Cerebellar cortex (tissue), 1 donor: ENCODE results near the gene PTGER2.

Source experiments
- DNase-seq: peaks from one replicate; pipeline ENCODE4 v3.0.0-alpha.2; 2015; ENCODE audit warnings: low spot score

Gene PTGER2

GRCh38 chr14:52305014-52305413, 9.1 kb upstream of the PTGER2 start:
- no peak for DNase-seq

DNA sequence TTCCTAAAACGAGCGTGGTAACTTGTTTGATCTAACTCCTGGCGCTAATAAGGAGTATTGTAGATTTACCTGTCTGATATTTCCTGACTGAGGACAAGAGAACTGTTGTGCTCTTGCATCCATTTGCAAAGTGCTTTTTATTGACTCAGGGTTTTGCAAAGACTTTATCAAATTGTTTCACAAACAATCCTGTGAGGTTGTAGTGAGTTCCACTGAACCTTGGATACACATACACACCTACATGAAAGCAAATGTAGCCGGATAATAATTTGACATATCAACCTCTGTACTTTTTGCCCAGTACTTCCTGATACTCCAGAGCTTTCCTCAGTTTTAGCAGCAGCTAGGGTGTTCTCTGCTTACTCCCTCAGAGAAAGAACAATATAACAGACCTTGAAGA, 6.7 kb upstream of the PTGER2 start:
- DNase-seq: no peak

- DNase-seq: no peak
These were observed 6.2 kb upstream of the PTGER2 start for GRCh38 chr14:52307905-52308304.

GRCh38 chr14:52310541-52310940, 3.6 kb upstream of the PTGER2 start:
- DNase-seq: no peak

DNA sequence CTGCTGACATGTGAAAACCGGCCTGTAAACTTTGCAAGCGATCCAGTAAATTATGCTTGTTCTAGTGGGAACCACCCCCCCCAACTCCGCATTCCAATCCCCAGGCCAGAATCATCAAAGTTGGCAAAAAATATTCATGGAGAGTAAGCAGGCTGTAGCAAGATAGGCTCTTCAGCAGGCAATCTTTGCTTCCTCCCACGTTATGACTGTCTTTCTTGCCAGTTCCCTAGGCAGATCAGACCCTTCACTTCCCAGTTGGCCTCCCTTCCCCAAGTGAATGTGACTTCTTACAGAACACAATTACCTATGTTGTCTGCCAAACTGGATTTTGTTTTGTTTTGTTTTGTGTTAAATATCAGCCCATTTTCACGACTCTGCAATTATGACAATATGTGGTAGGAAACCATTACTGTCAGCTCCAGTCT, 1.2 kb upstream of the PTGER2 start:
- DNase-seq: no peak

DNA sequence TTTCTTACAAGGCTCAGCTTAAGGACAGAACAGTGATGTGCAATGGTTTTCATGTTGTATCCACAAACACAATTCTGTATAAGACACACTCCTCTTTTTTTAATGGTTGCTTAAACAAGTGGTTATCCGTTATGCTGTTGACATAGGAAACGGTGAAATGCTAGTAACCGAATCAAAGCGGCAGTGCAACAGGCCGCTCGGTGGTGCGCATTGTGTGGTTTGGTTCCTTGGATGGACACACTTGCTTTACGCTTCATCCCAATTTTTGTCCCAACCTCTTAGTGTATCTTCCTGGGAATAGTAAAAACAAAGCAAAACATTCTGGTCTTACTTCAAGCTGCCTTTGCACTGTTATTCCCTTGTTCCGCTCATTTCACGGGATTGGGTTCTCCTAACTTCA, 650 bp upstream of the PTGER2 start:
- DNase-seq: no peak

DNA sequence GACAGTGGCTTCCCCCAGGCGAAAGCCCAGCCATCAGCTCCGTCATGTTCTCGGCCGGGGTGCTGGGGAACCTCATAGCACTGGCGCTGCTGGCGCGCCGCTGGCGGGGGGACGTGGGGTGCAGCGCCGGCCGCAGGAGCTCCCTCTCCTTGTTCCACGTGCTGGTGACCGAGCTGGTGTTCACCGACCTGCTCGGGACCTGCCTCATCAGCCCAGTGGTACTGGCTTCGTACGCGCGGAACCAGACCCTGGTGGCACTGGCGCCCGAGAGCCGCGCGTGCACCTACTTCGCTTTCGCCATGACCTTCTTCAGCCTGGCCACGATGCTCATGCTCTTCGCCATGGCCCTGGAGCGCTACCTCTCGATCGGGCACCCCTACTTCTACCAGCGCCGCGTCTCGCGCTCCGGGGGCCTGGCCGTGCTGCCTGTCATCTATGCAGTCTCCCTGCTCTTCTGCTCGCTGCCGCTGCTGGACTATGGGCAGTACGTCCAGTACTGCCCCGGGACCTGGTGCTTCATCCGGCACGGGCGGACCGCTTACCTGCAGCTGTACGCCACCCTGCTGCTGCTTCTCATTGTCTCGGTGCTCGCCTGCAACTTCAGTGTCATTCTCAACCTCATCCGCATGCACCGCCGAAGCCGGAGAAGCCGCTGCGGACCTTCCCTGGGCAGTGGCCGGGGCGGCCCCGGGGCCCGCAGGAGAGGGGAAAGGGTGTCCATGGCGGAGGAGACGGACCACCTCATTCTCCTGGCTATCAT, 663 bp downstream of the PTGER2 start:
- DNase-seq: no peak

DNA sequence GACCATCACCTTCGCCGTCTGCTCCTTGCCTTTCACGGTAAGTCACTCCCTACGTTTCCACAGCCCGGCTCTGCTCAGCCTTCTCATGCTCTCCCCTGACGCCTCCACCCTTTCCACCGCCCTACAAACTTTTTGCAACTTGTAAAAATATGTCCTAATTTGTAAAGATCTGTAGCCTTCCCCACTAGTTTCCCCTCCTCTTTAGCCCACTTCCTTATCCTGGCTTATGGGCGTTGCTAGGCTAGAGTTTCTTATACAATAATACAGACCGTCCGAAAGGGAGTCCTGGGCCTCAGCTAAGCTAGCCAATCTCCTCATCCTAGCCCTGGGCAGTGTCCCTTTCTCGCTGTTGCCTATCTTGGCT, 1.2 kb downstream of the PTGER2 start:
- no peak for DNase-seq

GRCh38 chr14:52318062-52318461, 4.0 kb downstream of the PTGER2 start:
- no peak for DNase-seq

- no peak for DNase-seq
These were observed 4.9 kb downstream of the PTGER2 start for GRCh38 chr14:52318826-52319645.

- DNase-seq: no peak
These were observed 5.8 kb downstream of the PTGER2 start for GRCh38 chr14:52319919-52320318.

- no peak for DNase-seq
These were observed 11.0 kb downstream of the PTGER2 start for GRCh38 chr14:52325126-52325525.

DNA sequence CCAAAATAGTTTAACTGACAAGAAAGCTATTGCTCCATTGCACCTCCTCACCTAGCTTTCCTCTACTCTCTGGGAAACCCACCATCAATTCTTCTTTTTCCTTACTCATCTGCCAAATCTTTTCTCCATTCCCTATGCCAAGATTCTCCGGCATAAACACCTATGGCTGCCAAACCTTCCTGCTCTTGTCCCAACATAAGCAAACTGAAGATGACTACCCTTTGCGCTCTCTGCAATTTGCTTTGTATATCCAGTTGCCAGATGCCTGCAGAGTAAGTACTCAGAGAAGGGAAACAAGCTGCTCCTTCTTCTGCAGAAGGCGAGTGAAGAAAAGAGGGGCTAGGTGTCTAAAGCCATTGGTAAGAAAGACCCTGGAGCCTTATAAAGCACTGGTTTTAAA, 11.5 kb downstream of the PTGER2 start:
- DNase-seq: no peak

DNA sequence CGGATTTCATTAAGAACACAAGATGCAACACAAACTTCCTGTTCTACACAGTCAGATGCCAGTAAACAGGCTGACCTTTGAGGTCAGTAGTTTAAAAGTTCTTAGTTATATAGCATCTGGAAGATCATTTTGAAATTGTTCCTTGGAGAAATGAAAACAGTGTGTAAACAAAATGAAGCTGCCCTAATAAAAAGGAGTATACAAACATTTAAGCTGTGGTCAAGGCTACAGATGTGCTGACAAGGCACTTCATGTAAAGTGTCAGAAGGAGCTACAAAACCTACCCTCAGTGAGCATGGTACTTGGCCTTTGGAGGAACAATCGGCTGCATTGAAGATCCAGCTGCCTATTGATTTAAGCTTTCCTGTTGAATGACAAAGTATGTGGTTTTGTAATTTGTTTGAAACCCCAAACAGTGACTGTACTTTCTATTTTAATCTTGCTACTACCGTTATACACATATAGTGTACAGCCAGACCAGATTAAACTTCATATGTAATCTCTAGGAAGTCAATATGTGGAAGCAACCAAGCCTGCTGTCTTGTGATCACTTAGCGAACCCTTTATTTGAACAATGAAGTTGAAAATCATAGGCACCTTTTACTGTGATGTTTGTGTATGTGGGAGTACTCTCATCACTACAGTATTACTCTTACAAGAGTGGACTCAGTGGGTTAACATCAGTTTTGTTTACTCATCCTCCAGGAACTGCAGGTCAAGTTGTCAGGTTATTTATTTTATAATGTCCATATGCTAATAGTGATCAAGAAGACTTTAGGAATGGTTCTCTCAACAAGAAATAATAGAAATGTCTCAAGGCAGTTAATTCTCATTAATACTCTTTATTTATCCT, 13.5 kb downstream of the PTGER2 start:
- no peak for DNase-seq

DNA sequence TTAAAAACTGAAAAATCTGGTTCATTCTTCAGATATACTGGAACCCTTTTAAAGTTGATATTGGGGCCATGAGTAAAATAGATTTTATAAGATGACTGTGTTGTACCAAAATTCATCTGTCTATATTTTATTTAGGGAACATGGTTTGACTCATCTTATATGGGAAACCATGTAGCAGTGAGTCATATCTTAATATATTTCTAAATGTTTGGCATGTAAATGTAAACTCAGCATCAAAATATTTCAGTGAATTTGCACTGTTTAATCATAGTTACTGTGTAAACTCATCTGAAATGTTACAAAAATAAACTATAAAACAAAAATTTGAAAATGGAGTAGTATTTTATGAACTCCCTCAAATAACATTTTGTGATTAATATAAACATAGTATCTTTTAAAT, 14.2 kb downstream of the PTGER2 start:
- DNase-seq: no peak

DNA sequence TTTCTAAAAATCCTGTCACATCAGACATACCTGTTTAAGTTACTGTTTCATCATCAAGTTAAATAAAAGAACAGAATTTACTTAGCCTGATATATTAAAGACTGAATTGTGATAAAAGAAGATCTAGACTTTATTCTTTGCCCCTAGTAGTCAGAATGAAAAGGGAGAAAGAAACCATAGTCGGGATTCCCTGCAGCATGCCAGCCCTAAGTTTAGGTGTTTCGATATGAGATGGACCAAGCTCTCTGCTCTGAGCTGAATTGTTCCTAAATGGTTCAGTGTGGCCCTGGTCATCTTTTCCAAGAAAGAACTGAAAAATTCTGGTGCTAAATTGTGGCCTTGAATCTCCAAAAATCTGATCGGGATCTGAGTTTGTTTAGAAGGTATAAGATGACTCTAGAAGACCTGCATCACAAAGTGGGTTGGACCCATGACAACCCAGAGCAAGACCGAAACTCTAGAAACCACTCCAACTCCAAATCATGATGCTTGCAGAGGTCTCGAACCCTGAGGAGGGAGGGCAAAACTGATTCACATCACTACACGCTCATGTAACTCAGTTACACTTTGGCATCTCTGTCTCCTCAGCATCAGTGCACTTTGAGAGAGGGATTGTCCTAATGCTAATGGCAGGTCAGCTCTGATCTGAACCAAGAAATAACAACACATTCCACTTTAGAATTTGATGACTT, 15.7 kb downstream of the PTGER2 start:
- DNase-seq: no peak

- DNase-seq: no peak
These were observed 18.2 kb downstream of the PTGER2 start for GRCh38 chr14:52332269-52332668.

GRCh38 chr14:52333108-52333507, 19.0 kb downstream of the PTGER2 start:
- DNase-seq: no peak

DNA sequence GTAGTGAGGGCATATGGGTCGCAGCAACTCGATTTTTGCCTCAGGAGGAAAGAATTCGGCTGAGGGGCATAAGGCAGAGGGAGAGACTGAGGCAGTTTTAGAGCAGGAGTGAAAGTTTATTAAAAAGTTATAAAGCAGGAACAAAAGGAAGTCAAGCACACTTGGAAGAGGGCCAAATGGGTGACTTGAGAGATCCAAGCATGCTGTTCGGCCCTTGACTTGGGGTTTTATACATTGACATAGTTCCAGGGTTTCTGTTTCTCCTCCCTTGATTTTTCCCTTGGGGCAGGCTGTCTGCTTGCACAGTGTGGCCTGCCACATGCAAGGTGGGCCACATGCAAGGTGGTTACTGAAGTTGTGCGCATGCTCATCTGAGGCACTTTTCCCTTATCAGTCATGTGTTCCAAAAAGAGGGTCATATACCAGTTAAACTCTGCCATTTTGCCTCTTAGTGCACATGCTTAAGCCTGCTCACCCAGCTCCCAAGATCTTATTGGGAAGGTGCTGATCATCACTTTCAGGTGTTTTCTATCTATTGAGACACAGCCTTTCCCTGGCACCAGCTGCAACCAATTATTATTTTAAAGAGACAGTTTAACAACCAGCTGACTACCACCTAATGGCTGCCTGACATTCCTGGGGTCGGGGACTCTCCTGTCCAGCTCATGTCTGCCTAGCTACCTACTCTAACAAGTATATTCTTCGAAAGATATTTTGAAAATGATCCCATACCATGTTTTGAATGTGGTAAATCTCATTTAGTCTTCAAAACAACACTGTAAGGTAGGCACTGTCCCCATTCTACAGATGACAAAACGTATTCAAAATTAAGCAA, 19.9 kb downstream of the PTGER2 start:
- no peak for DNase-seq

- no peak for DNase-seq
These were observed 22.1 kb downstream of the PTGER2 start for GRCh38 chr14:52336241-52336640.

DNA sequence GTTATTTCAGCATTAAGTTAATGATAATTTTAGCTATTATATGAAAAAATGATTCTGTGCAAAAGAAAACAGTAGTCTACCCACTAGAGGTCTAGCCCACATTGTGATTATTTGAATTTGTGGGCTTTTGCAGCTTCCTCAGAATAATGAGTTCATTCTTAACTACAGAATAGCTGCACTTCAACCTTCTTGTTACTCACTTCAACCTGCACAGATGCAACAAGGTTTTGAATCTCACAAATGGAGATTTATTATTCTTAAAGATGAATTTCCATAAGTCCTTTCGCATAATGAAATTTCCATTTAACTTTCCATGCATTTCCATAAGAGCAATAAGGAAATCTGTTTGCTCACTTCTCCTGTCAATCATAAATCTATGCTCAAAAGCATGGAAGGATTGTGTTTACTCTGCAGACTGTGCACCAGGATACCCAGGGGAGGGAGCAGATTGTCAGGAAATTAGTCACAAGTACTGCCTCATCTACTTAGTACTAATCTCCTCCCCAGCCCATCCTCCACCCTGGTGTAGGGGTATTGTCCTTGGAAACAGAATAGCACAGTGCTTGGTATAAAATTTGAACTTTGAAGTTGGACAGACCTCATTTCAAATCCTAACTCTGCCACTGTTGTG, 24.1 kb downstream of the PTGER2 start:
- DNase-seq: no peak
